HEK293 (cell line): ENCODE measurements around the gene MMP15.
"Not testable (repeated sequence)": the region's sequence is repeated elsewhere in the genome, so short reads cannot be mapped to it uniquely, and the experiment has no call there.

Experiments used
- CTCF ChIA-PET: fragments of 350-600 bp; formaldehyde crosslinking; extraction: SDS; loops from one replicate; lab custom pipeline; 2021; ENCODE audit warnings: antibody characterized with exemption; lab: Yijun Ruan, JAX
- POLR2A ChIA-PET: fragments of 300-600 bp; formaldehyde crosslinking; extraction: SDS; loops from one replicate; lab custom pipeline; 2020; ENCODE audit warnings: antibody characterized with exemption, inconsistent platforms; lab: Yijun Ruan, JAX
- H3K27ac ChIP-seq: fragments of 200-500 bp; sonication (Bioruptor generic); 2 replicates; pipeline ENCODE4 v1.5.1; 2014; ENCODE audit warnings: low read depth, low read length, control low read depth, inconsistent platforms; ENCODE audit errors: extremely low read depth
- H3K36me3 ChIP-seq, 2 experiments: fragments of 200-500 bp in 1 of 2; sonication (Bioruptor generic) in 1 of 2; 1 replicate in 1 of 2; 2 replicates in 1 of 2; pipeline ENCODE4 v1.5.1; 2014 to 2017; ENCODE audit warnings: inconsistent platforms in 2 of 2, low read length in 2 of 2; ENCODE audit not compliant: control insufficient read depth in 2 of 2, insufficient read depth in 1 of 2
- H3K4me1 ChIP-seq: fragments of 200-500 bp; sonication (Bioruptor generic); 2 replicates; pipeline ENCODE4 v1.5.1; 2014; ENCODE audit warnings: mild to moderate bottlenecking, low read length, inconsistent platforms; ENCODE audit not compliant: control insufficient read depth, insufficient read depth
- H3K4me3 ChIP-seq: 2 replicates; pipeline ENCODE4 v1.5.1; 2011; ENCODE audit warnings: low read depth, mild to moderate bottlenecking, control low read depth, low read length, moderate library complexity
- H3K9me3 ChIP-seq: fragments of 200-500 bp; sonication (Bioruptor generic); 2 replicates; pipeline ENCODE4 v1.5.1; 2014; ENCODE audit warnings: low read depth, low read length, inconsistent platforms; ENCODE audit not compliant: control insufficient read depth, insufficient read depth
- AEBP2 ChIP-seq: fragments of 450-650 bp; formaldehyde crosslinking; IDR thresholded peaks from 2 replicates; pipeline ENCODE4 v1.5.1; 2016; ENCODE audit warnings: missing biosample characterization, missing genetic modification characterization, borderline replicate concordance
- HOXC10 ChIP-seq: sonication (generic); formaldehyde crosslinking; IDR thresholded peaks from 2 replicates; pipeline ENCODE4 v1.8.1; 2023; ENCODE audit warnings: mild to moderate bottlenecking, missing genetic modification reagents
- OSR2 ChIP-seq: fragments of 450-650 bp; formaldehyde crosslinking; IDR thresholded peaks from 2 replicates; pipeline ENCODE4 v1.5.1; 2016; ENCODE audit warnings: missing biosample characterization, missing genetic modification characterization
- PRDM6 ChIP-seq: fragments of 450-650 bp; formaldehyde crosslinking; IDR thresholded peaks from 2 replicates; pipeline ENCODE4 v1.5.1; 2017; ENCODE audit warnings: missing biosample characterization, missing genetic modification characterization
- YY2 ChIP-seq: fragments of 450-650 bp; formaldehyde crosslinking; IDR thresholded peaks from 2 replicates; pipeline ENCODE4 v1.5.1; 2016; ENCODE audit warnings: missing biosample characterization, missing genetic modification characterization
- ZFP41 ChIP-seq: fragments of 450-650 bp; formaldehyde crosslinking; IDR thresholded peaks from 2 replicates; pipeline ENCODE4 v1.5.1; 2016; ENCODE audit warnings: missing biosample characterization, missing genetic modification characterization, borderline replicate concordance
- ZNF146 ChIP-seq: fragments of 450-650 bp; formaldehyde crosslinking; IDR thresholded peaks from 2 replicates; pipeline ENCODE4 v1.5.1; 2016; ENCODE audit warnings: missing biosample characterization, missing genetic modification characterization
- ZNF174 ChIP-seq: fragments of 450-650 bp; formaldehyde crosslinking; IDR thresholded peaks from 2 replicates; pipeline ENCODE4 v1.5.0; 2017; ENCODE audit warnings: missing biosample characterization, mild to moderate bottlenecking, missing genetic modification characterization
- ZNF214 ChIP-seq: fragments of 450-650 bp; formaldehyde crosslinking; IDR thresholded peaks from 2 replicates; pipeline ENCODE4 v1.5.1; 2017; ENCODE audit warnings: missing biosample characterization, mild to moderate bottlenecking, missing genetic modification characterization, borderline replicate concordance
- ZNF449 ChIP-seq: fragments of 450-650 bp; formaldehyde crosslinking; IDR thresholded peaks from 2 replicates; pipeline ENCODE4 v1.5.1; 2017; ENCODE audit warnings: missing biosample characterization, mild to moderate bottlenecking, missing genetic modification characterization, moderate library complexity
- ZNF548 ChIP-seq: fragments of 450-650 bp; formaldehyde crosslinking; IDR thresholded peaks from 2 replicates; pipeline ENCODE4 v1.5.1; 2016; ENCODE audit warnings: missing biosample characterization, missing genetic modification characterization
- ZNF558 ChIP-seq: fragments of 450-650 bp; formaldehyde crosslinking; IDR thresholded peaks from 2 replicates; pipeline ENCODE4 v1.5.1; 2016; ENCODE audit warnings: missing biosample characterization, missing genetic modification characterization
- ZNF639 ChIP-seq: fragments of 450-650 bp; formaldehyde crosslinking; IDR thresholded peaks from 2 replicates; pipeline ENCODE4 v1.5.1; 2016; ENCODE audit warnings: missing biosample characterization, missing genetic modification characterization
- ZNF704 ChIP-seq: fragments of 450-650 bp; formaldehyde crosslinking; IDR thresholded peaks from 2 replicates; pipeline ENCODE4 v1.5.1; 2016; ENCODE audit warnings: missing biosample characterization, missing genetic modification characterization
- ZNF837 ChIP-seq: fragments of 450-650 bp; formaldehyde crosslinking; IDR thresholded peaks from 2 replicates; pipeline ENCODE4 v1.5.1; 2016; ENCODE audit warnings: missing biosample characterization, missing genetic modification characterization
- ZNF843 ChIP-seq: fragments of 450-650 bp; formaldehyde crosslinking; IDR thresholded peaks from 2 replicates; pipeline ENCODE4 v1.5.1; 2016; ENCODE audit warnings: missing biosample characterization, missing genetic modification characterization

Gene MMP15

GRCh38 chr16:58090396-58090795 is 64.8 kb downstream of the MMP15 start:
- H3K4me3 ChIP-seq, POLR2A ChIA-PET, H3K4me1 ChIP-seq, H3K9me3 ChIP-seq, H3K36me3 ChIP-seq, H3K27ac ChIP-seq: not testable (repeated sequence)
- peak; percentile 59; the same call in 1 of the 2 replicates for TF ChIP-seq ZNF146 (tag by site-specific recombination)
- CTCF ChIA-PET, result interaction anchor here (0.7 kb wide), 1 partner anchor 9 kb away, joined by 3 read pairs; no protein-coding TSS in a partner anchor

- no peak overlapping the region for H3K4me3 ChIP-seq
- no peaks in the 10 kb centered on the region for H3K9me3 ChIP-seq
- POLR2A ChIA-PET, result interaction anchor here (1.0 kb wide), 1 partner anchor 35 kb away, joined by 3 read pairs; the partner anchor contains the start of gene CFAP20
- CTCF ChIA-PET, result interaction anchor here (0.6 kb wide), 1 partner anchor 27 kb away, joined by 3 read pairs; no protein-coding TSS in a partner anchor
- H3K27ac ChIP-seq, result no peak overlapping the region
- H3K4me1 ChIP-seq, result no peaks in the 10 kb centered on the region
- no peak for TF ChIP-seq ZNF837 (tag by site-specific recombination)
- no peak for TF ChIP-seq HOXC10
- TF ChIP-seq AEBP2, result no peak
- TF ChIP-seq ZNF558 (tag by site-specific recombination), result no peak
- no peak for TF ChIP-seq YY2 (tag by site-specific recombination)
- no peak for TF ChIP-seq OSR2 (tag by site-specific recombination)
- TF ChIP-seq ZNF548, result no peak
- TF ChIP-seq ZNF704, result no peak
- no peak for TF ChIP-seq ZNF174 (tag by site-specific recombination)
- no peak for TF ChIP-seq ZNF449 (tag by site-specific recombination)
- TF ChIP-seq ZNF843, result no peak
- no peak for TF ChIP-seq ZNF639
- no peak for TF ChIP-seq ZNF214 (tag by site-specific recombination)
- no peak for TF ChIP-seq ZFP41 (tag by site-specific recombination)
- no peak for TF ChIP-seq PRDM6
- H3K36me3 ChIP-seq, result no peaks in the 10 kb centered on the region
Measured at GRCh38 chr16:58094026-58094425, 68.5 kb downstream of the MMP15 start.
